Measurements from ENCODE around the gene B4GALT4.

The B4GALT4 gene

DNA sequence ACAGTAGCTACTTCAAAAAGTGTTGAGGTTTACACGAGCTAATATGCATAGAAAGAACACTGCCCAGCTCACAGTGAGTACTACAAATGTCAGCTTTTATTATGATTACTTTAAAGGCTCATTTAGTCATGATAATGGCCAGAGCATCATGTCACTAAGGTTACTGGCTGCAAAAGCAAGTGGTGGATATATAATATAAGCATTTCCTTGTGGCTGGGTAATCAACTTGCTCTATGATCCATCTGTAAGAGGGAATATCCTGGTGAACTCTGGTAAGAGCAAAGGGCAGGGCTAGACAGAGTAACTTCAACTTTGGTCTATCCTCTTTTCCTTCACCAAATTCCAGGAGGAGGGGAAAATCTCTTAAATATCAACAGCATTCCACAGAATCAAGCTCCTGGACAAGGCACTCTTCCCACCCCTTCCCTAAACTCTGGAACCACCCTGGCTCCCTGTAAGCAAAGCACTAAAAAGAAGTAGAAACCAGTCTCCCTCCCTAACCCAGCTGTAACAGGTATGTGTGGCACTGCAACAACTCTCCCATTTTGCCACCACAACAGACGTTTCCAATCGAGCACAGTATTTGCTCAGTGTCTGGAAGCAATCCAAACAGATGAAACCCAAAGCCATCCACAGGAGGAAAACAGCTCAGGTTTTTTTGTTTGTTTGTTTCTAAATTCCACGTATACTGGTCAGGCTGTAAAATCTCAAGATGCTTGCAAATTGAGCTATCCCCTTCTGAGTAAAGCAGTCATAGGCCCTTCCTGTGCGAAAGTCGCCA, 13.4 kb downstream of the B4GALT4 start:
- Histone ChIP-seq H3K4me3 (replicated peaks; ENCODE audit: insufficient read depth, low read length) (no peak overlapping the region), H3K27me3 (ENCODE audit: insufficient read depth, poor library complexity, severe bottlenecking) (no peaks in the 10 kb centered on the region), H3K27ac (replicated peaks) (no peak overlapping the region)
- TF ChIP-seq, protein P1, sequence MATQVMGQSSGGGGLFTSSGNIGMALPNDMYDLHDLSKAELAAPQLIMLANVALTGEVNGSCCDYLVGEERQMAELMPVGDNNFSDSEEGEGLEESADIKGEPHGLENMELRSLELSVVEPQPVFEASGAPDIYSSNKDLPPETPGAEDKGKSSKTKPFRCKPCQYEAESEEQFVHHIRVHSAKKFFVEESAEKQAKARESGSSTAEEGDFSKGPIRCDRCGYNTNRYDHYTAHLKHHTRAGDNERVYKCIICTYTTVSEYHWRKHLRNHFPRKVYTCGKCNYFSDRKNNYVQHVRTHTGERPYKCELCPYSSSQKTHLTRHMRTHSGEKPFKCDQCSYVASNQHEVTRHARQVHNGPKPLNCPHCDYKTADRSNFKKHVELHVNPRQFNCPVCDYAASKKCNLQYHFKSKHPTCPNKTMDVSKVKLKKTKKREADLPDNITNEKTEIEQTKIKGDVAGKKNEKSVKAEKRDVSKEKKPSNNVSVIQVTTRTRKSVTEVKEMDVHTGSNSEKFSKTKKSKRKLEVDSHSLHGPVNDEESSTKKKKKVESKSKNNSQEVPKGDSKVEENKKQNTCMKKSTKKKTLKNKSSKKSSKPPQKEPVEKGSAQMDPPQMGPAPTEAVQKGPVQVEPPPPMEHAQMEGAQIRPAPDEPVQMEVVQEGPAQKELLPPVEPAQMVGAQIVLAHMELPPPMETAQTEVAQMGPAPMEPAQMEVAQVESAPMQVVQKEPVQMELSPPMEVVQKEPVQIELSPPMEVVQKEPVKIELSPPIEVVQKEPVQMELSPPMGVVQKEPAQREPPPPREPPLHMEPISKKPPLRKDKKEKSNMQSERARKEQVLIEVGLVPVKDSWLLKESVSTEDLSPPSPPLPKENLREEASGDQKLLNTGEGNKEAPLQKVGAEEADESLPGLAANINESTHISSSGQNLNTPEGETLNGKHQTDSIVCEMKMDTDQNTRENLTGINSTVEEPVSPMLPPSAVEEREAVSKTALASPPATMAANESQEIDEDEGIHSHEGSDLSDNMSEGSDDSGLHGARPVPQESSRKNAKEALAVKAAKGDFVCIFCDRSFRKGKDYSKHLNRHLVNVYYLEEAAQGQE (IDR thresholded peaks at IDR 0.05; ENCODE audit: insufficient replicate concordance, low read depth) = no peak
- no peak for TF ChIP-seq POLR2AphosphoS5 (IDR thresholded peaks at IDR 0.05; ENCODE audit: low read depth)
- TF ChIP-seq SPI1 (IDR thresholded peaks at IDR 0.05; ENCODE audit: borderline replicate concordance, low read depth) = no peak
- TF ChIP-seq, protein P2, sequence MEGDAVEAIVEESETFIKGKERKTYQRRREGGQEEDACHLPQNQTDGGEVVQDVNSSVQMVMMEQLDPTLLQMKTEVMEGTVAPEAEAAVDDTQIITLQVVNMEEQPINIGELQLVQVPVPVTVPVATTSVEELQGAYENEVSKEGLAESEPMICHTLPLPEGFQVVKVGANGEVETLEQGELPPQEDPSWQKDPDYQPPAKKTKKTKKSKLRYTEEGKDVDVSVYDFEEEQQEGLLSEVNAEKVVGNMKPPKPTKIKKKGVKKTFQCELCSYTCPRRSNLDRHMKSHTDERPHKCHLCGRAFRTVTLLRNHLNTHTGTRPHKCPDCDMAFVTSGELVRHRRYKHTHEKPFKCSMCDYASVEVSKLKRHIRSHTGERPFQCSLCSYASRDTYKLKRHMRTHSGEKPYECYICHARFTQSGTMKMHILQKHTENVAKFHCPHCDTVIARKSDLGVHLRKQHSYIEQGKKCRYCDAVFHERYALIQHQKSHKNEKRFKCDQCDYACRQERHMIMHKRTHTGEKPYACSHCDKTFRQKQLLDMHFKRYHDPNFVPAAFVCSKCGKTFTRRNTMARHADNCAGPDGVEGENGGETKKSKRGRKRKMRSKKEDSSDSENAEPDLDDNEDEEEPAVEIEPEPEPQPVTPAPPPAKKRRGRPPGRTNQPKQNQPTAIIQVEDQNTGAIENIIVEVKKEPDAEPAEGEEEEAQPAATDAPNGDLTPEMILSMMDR (IDR thresholded peaks at IDR 0.05; ENCODE audit: insufficient read depth, low read length) = no peak
- TF ChIP-seq GABPA (IDR thresholded peaks at IDR 0.05; ENCODE audit: low read depth) = no peak
- DNase-seq (ENCODE audit: low read depth in 1 of 2, low spot score in 1 of 2) = no peak

DNA sequence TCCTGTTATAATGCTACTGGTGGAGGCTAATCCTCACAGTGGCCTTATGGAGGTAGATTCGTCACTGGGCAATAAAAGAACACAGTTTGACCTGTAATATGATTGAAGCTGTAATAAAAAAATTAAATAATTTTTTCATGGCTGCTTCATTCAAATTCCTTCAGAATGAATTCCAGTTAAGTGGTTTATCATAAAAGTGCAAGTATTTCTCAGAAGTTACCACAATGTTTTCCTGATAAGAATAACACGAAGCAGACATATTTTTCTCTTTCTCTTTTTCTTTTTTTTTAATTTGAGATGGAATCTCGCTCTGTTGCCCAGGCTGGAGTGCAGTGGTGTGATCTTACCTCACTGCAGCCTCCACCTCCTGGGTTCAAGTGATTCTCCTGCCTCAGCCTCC, 15.6 kb downstream of the B4GALT4 start:
- no peaks in the 10 kb centered on the region for H3K27me3 ChIP-seq (ENCODE audit: insufficient read depth, poor library complexity, severe bottlenecking)
- TF ChIP-seq POLR2AphosphoS5 (IDR thresholded peaks at IDR 0.05; ENCODE audit: low read depth) (no peak), GABPA (IDR thresholded peaks at IDR 0.05; ENCODE audit: low read depth) (no peak), SPI1 (IDR thresholded peaks at IDR 0.05; ENCODE audit: borderline replicate concordance, low read depth) (no peak)
- TF ChIP-seq, protein P2 (IDR thresholded peaks at IDR 0.05; ENCODE audit: insufficient read depth, low read length) = no peak
- TF ChIP-seq, protein P1 (IDR thresholded peaks at IDR 0.05; ENCODE audit: insufficient replicate concordance, low read depth) = no peak
- no peak for DNase-seq (ENCODE audit: low read depth in 1 of 2, low spot score in 1 of 2)
- H3K27ac ChIP-seq (replicated peaks) = no peak overlapping the region
- H3K4me3 ChIP-seq (replicated peaks; ENCODE audit: insufficient read depth, low read length) = no peak overlapping the region

DNA sequence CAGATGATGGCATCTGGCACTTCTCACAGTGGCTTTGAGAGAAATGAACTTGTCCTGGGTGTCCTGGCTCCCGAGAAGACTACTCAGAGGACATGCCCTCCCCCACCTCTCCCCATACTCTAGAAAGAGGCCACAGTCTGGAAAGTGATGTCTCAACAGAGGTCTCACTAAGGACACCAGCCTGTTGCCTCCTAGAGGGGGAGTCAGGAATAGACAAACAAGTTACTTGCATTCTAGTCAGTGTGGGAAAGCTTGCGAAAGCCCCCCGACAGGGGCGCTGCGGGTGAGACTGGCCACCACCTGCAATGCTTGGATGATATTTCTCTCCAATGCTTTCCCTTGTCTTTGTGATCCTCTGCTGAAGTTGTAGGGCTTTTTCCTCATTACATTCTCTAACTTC, 17.2 kb downstream of the B4GALT4 start:
- no peak for DNase-seq (ENCODE audit: low read depth in 1 of 2, low spot score in 1 of 2)

More for the DNA sequence above, 17.2 kb downstream of the B4GALT4 start:
- Histone ChIP-seq H3K4me3 (replicated peaks; ENCODE audit: insufficient read depth, low read length) (no peak overlapping the region), H3K27me3 (ENCODE audit: insufficient read depth, poor library complexity, severe bottlenecking) (no peaks in the 10 kb centered on the region), H3K27ac (replicated peaks) (no peak overlapping the region)
- TF ChIP-seq GABPA (IDR thresholded peaks at IDR 0.05; ENCODE audit: low read depth) = no peak
- TF ChIP-seq SPI1 (IDR thresholded peaks at IDR 0.05; ENCODE audit: borderline replicate concordance, low read depth) = no peak
- TF ChIP-seq POLR2AphosphoS5 (IDR thresholded peaks at IDR 0.05; ENCODE audit: low read depth) = no peak
- TF ChIP-seq, protein P1 (IDR thresholded peaks at IDR 0.05; ENCODE audit: insufficient replicate concordance, low read depth) = no peak
- TF ChIP-seq, protein P2 (IDR thresholded peaks at IDR 0.05; ENCODE audit: insufficient read depth, low read length) = no peak
